DOHH2 (cell line): ENCODE data around the gene PLCE1.

Source experiments
- H3F3A ChIP-seq: fragments of 200-600 bp; sonication (generic), shearing (Covaris generic); 2 replicates; pipeline ENCODE4 v1.6.0; 2016; ENCODE audit warnings: antibody characterized with exemption, mild to moderate bottlenecking; ENCODE audit not compliant: control insufficient read depth, insufficient read depth
- H3K27ac ChIP-seq: fragments of 200-600 bp; sonication (generic); 2 replicates; pipeline ENCODE4 v1.5.1; 2014; ENCODE audit warnings: low read depth, mild to moderate bottlenecking, low read length, moderate library complexity
- H3K27me3 ChIP-seq: fragments of 200-600 bp; sonication (generic); 2 replicates; pipeline ENCODE4 v1.6.1; 2014; ENCODE audit warnings: mild to moderate bottlenecking, low read length, mixed read lengths; ENCODE audit not compliant: control insufficient read depth
- H3K36me3 ChIP-seq: fragments of 200-600 bp; sonication (generic); 2 replicates; pipeline ENCODE4 v1.6.1; 2014; ENCODE audit warnings: mild to moderate bottlenecking, low read length, moderate library complexity, mixed read lengths; ENCODE audit not compliant: control insufficient read depth
- H3K4me1 ChIP-seq: fragments of 200-600 bp; sonication (generic); 2 replicates; pipeline ENCODE4 v1.6.1; 2014; ENCODE audit warnings: mild to moderate bottlenecking, low read length, mixed read lengths; ENCODE audit not compliant: control insufficient read depth
- H3K4me2 ChIP-seq: fragments of 200-600 bp; sonication (generic); 2 replicates; pipeline ENCODE4 v1.6.0; 2014; ENCODE audit warnings: mild to moderate bottlenecking, low read length, moderate library complexity
- H3K4me3 ChIP-seq: fragments of 200-600 bp; sonication (generic); 2 replicates; pipeline ENCODE4 v1.5.1; 2014; ENCODE audit warnings: mild to moderate bottlenecking, low read length, mixed read lengths
- H3K79me2 ChIP-seq: fragments of 200-600 bp; sonication (generic); 2 replicates; pipeline ENCODE4 v1.6.1; 2014; ENCODE audit warnings: mild to moderate bottlenecking, low read length, mixed read lengths; ENCODE audit not compliant: control insufficient read depth
- H3K9me2 ChIP-seq: fragments of 200-600 bp; sonication (generic); replicated peaks from 2 replicates; pipeline ENCODE4 v1.6.1; 2014; ENCODE audit warnings: mild to moderate bottlenecking, low read length, mixed read lengths; ENCODE audit not compliant: control insufficient read depth
- H3K9me3 ChIP-seq: fragments of 200-600 bp; sonication (generic); 2 replicates; pipeline ENCODE4 v1.6.1; 2014; ENCODE audit warnings: antibody characterized with exemption, low read length, mixed read lengths; ENCODE audit not compliant: control insufficient read depth, insufficient read depth
- H4K20me1 ChIP-seq: fragments of 200-600 bp; sonication (generic); 2 replicates; pipeline ENCODE4 v1.6.0; 2014; ENCODE audit warnings: low read depth, mild to moderate bottlenecking, antibody characterized with exemption, low read length, moderate library complexity; ENCODE audit not compliant: control insufficient read depth, insufficient read depth
- CTCF ChIP-seq: fragments of 200-600 bp; sonication (generic); IDR thresholded peaks from one replicate; pipeline ENCODE4 v1.5.1; 2014; ENCODE audit warnings: antibody characterized with exemption, mild to moderate bottlenecking, low read depth, low read length; ENCODE audit not compliant: poor library complexity, severe bottlenecking
- EZH2phosphoT487 ChIP-seq: fragments of 200-600 bp; sonication (generic); IDR thresholded peaks from 2 replicates; pipeline ENCODE4 v1.6.1; 2017; ENCODE audit warnings: borderline replicate concordance, mild to moderate bottlenecking, antibody characterized with exemption, low read length, moderate library complexity, mixed read lengths

The PLCE1 gene

GRCh38 chr10:94042001-94042833, 48.5 kb downstream of the PLCE1 start:
- H3F3A ChIP-seq = no peaks in the 10 kb centered on the region
- H3K4me3 ChIP-seq = no peak overlapping the region
- no peak overlapping the region for H3K27ac ChIP-seq
- no peaks in the 10 kb centered on the region for H3K79me2 ChIP-seq
- H3K9me3 ChIP-seq = no peaks in the 10 kb centered on the region
- H3K36me3 ChIP-seq = no peaks in the 10 kb centered on the region
- TF ChIP-seq EZH2phosphoT487 (no peak), CTCF (no peak)
- H3K4me1 ChIP-seq = peaks cover 11% of the 10 kb centered on the region
- H3K4me2 ChIP-seq = no peak overlapping the region
- H3K9me2 ChIP-seq = no peaks in the 10 kb centered on the region
- no peaks in the 10 kb centered on the region for H4K20me1 ChIP-seq
- H3K27me3 ChIP-seq = no peaks in the 10 kb centered on the region

GRCh38 chr10:94042834-94043175, 49.1 kb downstream of the PLCE1 start:
- Histone ChIP-seq H3K4me3 (no peak overlapping the region), H3K4me2 (no peak overlapping the region), H3K27ac (no peak overlapping the region), H4K20me1 (no peaks in the 10 kb centered on the region), H3F3A (no peaks in the 10 kb centered on the region), H3K4me1 (peaks cover 11% of the 10 kb centered on the region), H3K9me3 (no peaks in the 10 kb centered on the region), H3K36me3 (no peaks in the 10 kb centered on the region), H3K27me3 (no peaks in the 10 kb centered on the region), H3K9me2 (no peaks in the 10 kb centered on the region), H3K79me2 (no peaks in the 10 kb centered on the region)
- TF ChIP-seq CTCF (no peak), EZH2phosphoT487 (no peak)
